Measurements from ENCODE around the gene ANAPC13. TPM values are rescaled to one million over a fixed set of nuclear protein-coding genes. Genes with fewer than 3 reads are reported as not detected.

ANAPC13 gene
- total RNA-seq, 4 donors from 2014 or later: 32.5 to 78.9 (median 49.4) TPM

- 57% methylated on average over 3 of the region's 3 CpGs for WGBS
- peaks cover 0 to 6% (median 0%) of the 10 kb centered on the region in 4 donors for H3K4me1 ChIP-seq
- no peak overlapping the region for H3K27ac ChIP-seq (replicated peaks in 1 of 4)
- TF ChIP-seq POLR2A (IDR thresholded peaks at IDR 0.05; ENCODE audit: low read depth) (no peak), CTCF (IDR thresholded peaks at IDR 0.05) (no peak), POLR2AphosphoS5 (IDR thresholded peaks at IDR 0.05) (no peak), EP300 (IDR thresholded peaks at IDR 0.05) (no peak)
- H3K36me3 ChIP-seq: peaks cover 0 to 1% (median 0%) of the 10 kb centered on the region in 4 donors
- H3K27me3 ChIP-seq: no peaks in the 10 kb centered on the region
- intact Hi-C loops (cut with DNase I): no loop called here
- H3K9me3 ChIP-seq: peaks cover 0 to 5% (median 0%) of the 10 kb centered on the region in 4 donors
- H3K4me3 ChIP-seq: no peak overlapping the region
- DNase-seq (ENCODE audit: extremely low spot score): no peak
Measured at GRCh38 chr3:134516905-134517304, 31.1 kb upstream of the ANAPC13 start.

GRCh38 chr3:134511500-134511899, 25.7 kb upstream of the ANAPC13 start:
- H3K36me3 ChIP-seq: peaks cover 0 to 36% (median 3%) of the 10 kb centered on the region in 4 donors
- no peak for TF ChIP-seq EP300 (IDR thresholded peaks at IDR 0.05)
- no peak for TF ChIP-seq POLR2A (IDR thresholded peaks at IDR 0.05; ENCODE audit: low read depth)
- no peak for TF ChIP-seq CTCF (IDR thresholded peaks at IDR 0.05)
- no peak for TF ChIP-seq POLR2AphosphoS5 (IDR thresholded peaks at IDR 0.05)
- H3K4me1 ChIP-seq: no peaks in the 10 kb centered on the region
- no peak overlapping the region for H3K27ac ChIP-seq (replicated peaks in 1 of 4)
- intact Hi-C loops (cut with DNase I): no loop called here
- DNase-seq (ENCODE audit: extremely low spot score): no peak
- no peaks in the 10 kb centered on the region for H3K9me3 ChIP-seq
- H3K27me3 ChIP-seq: no peaks in the 10 kb centered on the region
- H3K4me3 ChIP-seq: no peak overlapping the region
- WGBS: 85% methylated on average over 2 of the region's 2 CpGs

- intact Hi-C loops (cut with DNase I): no loop called here
Measured at GRCh38 chr3:134505485-134505884, 19.7 kb upstream of the ANAPC13 start.

GRCh38 chr3:134504132-134504531, 18.3 kb upstream of the ANAPC13 start:
- TF ChIP-seq POLR2AphosphoS5 (IDR thresholded peaks at IDR 0.05) (no peak), EP300 (IDR thresholded peaks at IDR 0.05) (no peak), CTCF (IDR thresholded peaks at IDR 0.05) (no peak), POLR2A (IDR thresholded peaks at IDR 0.05; ENCODE audit: low read depth) (no peak)
- H3K4me1 ChIP-seq: no peaks in the 10 kb centered on the region
- no peak overlapping the region for H3K4me3 ChIP-seq
- H3K27me3 ChIP-seq: no peaks in the 10 kb centered on the region
- H3K36me3 ChIP-seq: peaks cover 0 to 16% (median 0%) of the 10 kb centered on the region in 4 donors
- intact Hi-C loops (cut with DNase I): no loop called here
- no peak for DNase-seq (ENCODE audit: extremely low spot score)
- H3K27ac ChIP-seq (replicated peaks in 1 of 4): no peak overlapping the region
- peaks cover 0 to 19% (median 8%) of the 10 kb centered on the region in 4 donors for H3K9me3 ChIP-seq
- WGBS: 65% methylated on average over 3 of the region's 3 CpGs

More at GRCh38 chr3:134505485-134505884, 19.7 kb upstream of the ANAPC13 start:
- TF ChIP-seq EP300 (IDR thresholded peaks at IDR 0.05) (no peak), POLR2AphosphoS5 (IDR thresholded peaks at IDR 0.05) (no peak), CTCF (IDR thresholded peaks at IDR 0.05) (no peak), POLR2A (IDR thresholded peaks at IDR 0.05; ENCODE audit: low read depth) (no peak)
- 73% methylated on average over 3 of the region's 3 CpGs for WGBS
- Histone ChIP-seq H3K27me3 (no peaks in the 10 kb centered on the region), H3K4me1 (no peaks in the 10 kb centered on the region), H3K4me3 (no peak overlapping the region), H3K27ac (replicated peaks in 1 of 4) (no peak overlapping the region), H3K9me3 (peaks cover 0 to 19% (median 8%) of the 10 kb centered on the region in 4 donors), H3K36me3 (peaks cover 0 to 23% (median 3%) of the 10 kb centered on the region in 4 donors)
- no peak for DNase-seq (ENCODE audit: extremely low spot score)

GRCh38 chr3:134503266-134503665, 17.5 kb upstream of the ANAPC13 start:
- intact Hi-C loops (cut with DNase I): no loop called here
- Histone ChIP-seq H3K9me3 (peaks cover 0 to 19% (median 8%) of the 10 kb centered on the region in 4 donors), H3K27me3 (no peaks in the 10 kb centered on the region), H3K27ac (replicated peaks in 1 of 4) (no peak overlapping the region), H3K36me3 (peaks cover 0 to 14% (median 0%) of the 10 kb centered on the region in 4 donors), H3K4me1 (no peaks in the 10 kb centered on the region), H3K4me3 (no peak overlapping the region)
- TF ChIP-seq EP300 (IDR thresholded peaks at IDR 0.05) (no peak), CTCF (IDR thresholded peaks at IDR 0.05) (no peak)
- no peak for DNase-seq (ENCODE audit: extremely low spot score)
- 100% methylated on average over 1 of the region's 1 CpG for WGBS

All from esophagus muscularis mucosa (tissue), 4 donors.